ENCODE results near the gene PPM1E.

DNA sequence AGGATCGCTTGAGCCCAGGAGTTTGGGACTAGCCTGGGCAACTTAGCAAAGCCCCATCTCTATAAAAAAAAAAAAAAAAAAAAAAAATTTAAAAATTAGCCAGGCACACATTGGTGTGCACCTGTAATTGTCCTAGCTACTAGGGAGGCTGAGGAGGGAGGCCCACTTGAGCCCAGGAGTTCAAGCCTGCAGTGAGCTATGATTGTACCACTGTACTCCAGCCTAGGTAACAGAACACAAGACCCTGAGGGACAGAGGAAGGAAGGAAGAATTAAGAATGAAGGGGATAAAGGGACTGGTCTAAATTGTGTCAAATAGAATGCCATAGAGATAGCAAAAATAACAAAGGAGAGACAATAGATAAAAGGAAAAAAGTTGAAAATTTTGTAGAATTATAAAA is 248.2 kb downstream of the PPM1E start:
- TF ChIP-seq POLR2AphosphoS5 (IDR thresholded peaks at IDR 0.05; ENCODE audit: low read depth, low read length) (no peak), TAF1 (IDR thresholded peaks at IDR 0.05; ENCODE audit: borderline replicate concordance, insufficient read depth, low read length) (no peak), SIN3A (IDR thresholded peaks at IDR 0.05; ENCODE audit: borderline replicate concordance, insufficient read depth, low read length) (no peak), FOXP2 (optimal IDR thresholded peaks at IDR 0.05; ENCODE audit: borderline replicate concordance, extremely low read depth, extremely low read length, insufficient read depth) (no peak)
- TF ChIP-seq, protein P1, sequence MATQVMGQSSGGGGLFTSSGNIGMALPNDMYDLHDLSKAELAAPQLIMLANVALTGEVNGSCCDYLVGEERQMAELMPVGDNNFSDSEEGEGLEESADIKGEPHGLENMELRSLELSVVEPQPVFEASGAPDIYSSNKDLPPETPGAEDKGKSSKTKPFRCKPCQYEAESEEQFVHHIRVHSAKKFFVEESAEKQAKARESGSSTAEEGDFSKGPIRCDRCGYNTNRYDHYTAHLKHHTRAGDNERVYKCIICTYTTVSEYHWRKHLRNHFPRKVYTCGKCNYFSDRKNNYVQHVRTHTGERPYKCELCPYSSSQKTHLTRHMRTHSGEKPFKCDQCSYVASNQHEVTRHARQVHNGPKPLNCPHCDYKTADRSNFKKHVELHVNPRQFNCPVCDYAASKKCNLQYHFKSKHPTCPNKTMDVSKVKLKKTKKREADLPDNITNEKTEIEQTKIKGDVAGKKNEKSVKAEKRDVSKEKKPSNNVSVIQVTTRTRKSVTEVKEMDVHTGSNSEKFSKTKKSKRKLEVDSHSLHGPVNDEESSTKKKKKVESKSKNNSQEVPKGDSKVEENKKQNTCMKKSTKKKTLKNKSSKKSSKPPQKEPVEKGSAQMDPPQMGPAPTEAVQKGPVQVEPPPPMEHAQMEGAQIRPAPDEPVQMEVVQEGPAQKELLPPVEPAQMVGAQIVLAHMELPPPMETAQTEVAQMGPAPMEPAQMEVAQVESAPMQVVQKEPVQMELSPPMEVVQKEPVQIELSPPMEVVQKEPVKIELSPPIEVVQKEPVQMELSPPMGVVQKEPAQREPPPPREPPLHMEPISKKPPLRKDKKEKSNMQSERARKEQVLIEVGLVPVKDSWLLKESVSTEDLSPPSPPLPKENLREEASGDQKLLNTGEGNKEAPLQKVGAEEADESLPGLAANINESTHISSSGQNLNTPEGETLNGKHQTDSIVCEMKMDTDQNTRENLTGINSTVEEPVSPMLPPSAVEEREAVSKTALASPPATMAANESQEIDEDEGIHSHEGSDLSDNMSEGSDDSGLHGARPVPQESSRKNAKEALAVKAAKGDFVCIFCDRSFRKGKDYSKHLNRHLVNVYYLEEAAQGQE (IDR thresholded peaks at IDR 0.05; ENCODE audit: insufficient read depth in 1 of 2, low read depth in 2 of 2, low read length in 2 of 2): no peak
